GM12878 (cell line): ENCODE measurements around the gene FABP6. TPM values are rescaled to one million over a fixed set of nuclear protein-coding genes. Genes with fewer than 3 reads are reported as not detected.

Experiments used
- ATAC-seq: fragments of 200-7000 bp; cut with Tn5 transposase; 3 replicates; pipeline ENCODE4 v1.9.1; 2020; ENCODE audit warnings: mild to moderate bottlenecking, moderate library complexity
- BruUV-seq: library from RNA; stranded (reverse); fragments of 400-500 nt; replicated peaks from 2 replicates; lab custom pipeline; 2021; lab: Mats Ljungman, UMichigan
- CTCF ChIA-PET: fragments of 300-600 bp; sonication (Branson Sonifier 250); formaldehyde crosslinking; extraction: SDS; loops from one replicate; lab custom pipeline; 2021; ENCODE audit warnings: inconsistent platforms; lab: Yijun Ruan, JAX
- POLR2A ChIA-PET: fragments of 350-600 bp; formaldehyde crosslinking; extraction: SDS; loops from one replicate; lab custom pipeline; 2021; ENCODE audit warnings: inconsistent platforms; lab: Charles Lee
- RAD21 ChIA-PET: fragments of 300-600 bp; sonication (Branson Sonifier 250); formaldehyde crosslinking; loops from one replicate; lab custom pipeline; 2023; ENCODE audit warnings: antibody characterized with exemption; ENCODE audit not compliant: unreplicated experiment; lab: Charles Lee
- SMC1A ChIA-PET: fragments of 300-600 bp; sonication (Branson Sonifier 250); formaldehyde crosslinking; loops from one replicate; lab custom pipeline; 2023; ENCODE audit not compliant: unreplicated experiment, uncharacterized antibody; lab: Charles Lee
- DNase-seq: peaks from one replicate; pipeline ENCODE4 v3.0.0-alpha.2; 2011; ENCODE audit warnings: low read depth, low spot score
- FAIRE-seq: peaks from 3 replicates; lab custom pipeline; 2011; peaks lifted over from hg19 to GRCh38; lab: Jason Lieb, UNC
- H2AFZ ChIP-seq: 2 replicates; pipeline ENCODE4 v1.6.0; 2011; ENCODE audit warnings: low read depth, low read length, control low read depth; ENCODE audit not compliant: control insufficient read depth
- H3K27ac ChIP-seq: 2 replicates; pipeline ENCODE4 v1.5.1; 2011; ENCODE audit warnings: control low read depth; ENCODE audit not compliant: control insufficient read depth, insufficient read depth
- H3K27me3 ChIP-seq, 2 experiments: replicated peaks in 1 of 2; 2 replicates each; pipeline versions ENCODE4 v1.6.0 to v1.6.1; 2011; ENCODE audit warnings: low read length in 1 of 2; ENCODE audit not compliant: control insufficient read depth in 2 of 2, insufficient read depth in 2 of 2
- H3K36me3 ChIP-seq, 2 experiments: 2 replicates each; pipeline ENCODE4 v1.5.1; 2011; ENCODE audit warnings: low read length in 1 of 2; ENCODE audit not compliant: control insufficient read depth in 2 of 2, insufficient read depth in 2 of 2
- H3K4me1 ChIP-seq: 2 replicates; pipeline ENCODE4 v1.6.1; 2011; ENCODE audit warnings: mild to moderate bottlenecking, low read length, moderate library complexity, mixed read lengths; ENCODE audit not compliant: control insufficient read depth, insufficient read depth
- H3K4me2 ChIP-seq: 2 replicates; pipeline ENCODE4 v1.6.0; 2011; ENCODE audit warnings: control low read depth; ENCODE audit not compliant: control insufficient read depth, insufficient read depth
- H3K4me3 ChIP-seq: fragments of 200-600 bp; sonication (generic); 2 replicates; pipeline ENCODE4 v1.5.1; 2016
- H3K79me2 ChIP-seq: 2 replicates; pipeline ENCODE4 v1.6.0; 2011; ENCODE audit warnings: low read length; ENCODE audit not compliant: control insufficient read depth, insufficient read depth
- H3K9ac ChIP-seq: 2 replicates; pipeline ENCODE4 v1.8.0; 2011; ENCODE audit warnings: low read length, control low read depth, mixed read lengths; ENCODE audit not compliant: control insufficient read depth, insufficient read depth
- H3K9me3 ChIP-seq: replicated peaks from 3 replicates; pipeline ENCODE4 v1.5.1; 2011; ENCODE audit warnings: mild to moderate bottlenecking, low read length; ENCODE audit not compliant: control insufficient read depth, insufficient read depth
- H4K20me1 ChIP-seq: 2 replicates; pipeline ENCODE4 v1.6.0; 2011; ENCODE audit not compliant: control insufficient read depth, insufficient read depth
- CREM ChIP-seq: IDR thresholded peaks from 2 replicates; pipeline ENCODE4 v1.6.1; 2014; ENCODE audit warnings: antibody characterized with exemption, low read depth
- FOXK2 ChIP-seq: fragments of 450-650 bp; IDR thresholded peaks from 2 replicates; pipeline ENCODE4 v1.6.1; 2017; ENCODE audit warnings: mild to moderate bottlenecking, moderate library complexity
- HDAC2 ChIP-seq: fragments of 200-600 bp; sonication (generic); IDR thresholded peaks from 2 replicates; pipeline ENCODE4 v1.6.1; 2017
- HDAC6 ChIP-seq: fragments of 200-600 bp; sonication (generic); IDR thresholded peaks from one replicate; pipeline ENCODE4 v1.8.0; 2017; ENCODE audit warnings: antibody characterized with exemption; ENCODE audit not compliant: unreplicated experiment
- SIN3A ChIP-seq: IDR thresholded peaks from 2 replicates; pipeline ENCODE4 v1.6.1; 2012; ENCODE audit warnings: low read depth, low read length, improper control_type of control experiment
- SPI1 ChIP-seq: IDR thresholded peaks from 2 replicates; pipeline ENCODE4 v1.6.1; 2011; ENCODE audit warnings: low read depth, mild to moderate bottlenecking, low read length, moderate library complexity, borderline replicate concordance; ENCODE audit not compliant: insufficient read depth
- SREBF1 ChIP-seq: IDR thresholded peaks from 2 replicates; pipeline ENCODE4 v1.6.1; 2012; ENCODE audit warnings: mild to moderate bottlenecking, low read length
- SREBF2 ChIP-seq: IDR thresholded peaks from 2 replicates; pipeline ENCODE4 v1.6.1; 2012; ENCODE audit warnings: mild to moderate bottlenecking, low read length
- TBL1XR1 ChIP-seq: IDR thresholded peaks from 2 replicates; pipeline ENCODE4 v1.6.1; 2012; ENCODE audit warnings: low read depth, low read length, improper control_type of control experiment
- ZNF207 ChIP-seq: fragments of 450-650 bp; IDR thresholded peaks from 2 replicates; pipeline ENCODE4 v1.6.1; 2014; ENCODE audit warnings: antibody characterized with exemption, mild to moderate bottlenecking, borderline replicate concordance
- ZNF217 ChIP-seq: fragments of 450-650 bp; IDR thresholded peaks from 2 replicates; pipeline ENCODE4 v1.6.1; 2017; ENCODE audit warnings: antibody characterized with exemption, mild to moderate bottlenecking
- WGBS: methylation state at CpG from one replicate; pipeline ENCODE4 v1.1.6; 2016; ENCODE audit warnings: low lambda C conversion rate; ENCODE audit not compliant: insufficient replicate concordance, insufficient coverage; ENCODE audit errors: missing lambda C conversion rate; 5-methylcytosine and 5-hydroxymethylcytosine counted together
- in situ Hi-C: fragments of 300-500 bp; cut with MboI; formaldehyde crosslinking; loops from 9 replicates; pipeline ENCODE4 v1.14.3; 2018; ENCODE audit warnings: mixed read lengths
- intact Hi-C: fragments of 100-400 bp; cut with micrococcal nuclease; formaldehyde crosslinking; loops from one replicate; pipeline ENCODE4 v1.14.2; 2022; ENCODE audit not compliant: unreplicated experiment
- polyA plus RNA-seq, 11 experiments: library from polyadenylated mRNA; depleted of rRNA in 4 of 11; unstranded in 6 of 11; stranded (reverse) in 5 of 11; fragments of >200 nt; fragmentation: Nextera tagmentation in 4 of 11; fragmentation: Illumina TruSeq in 1 of 11; extraction: Ambion mirVana in 4 of 11; extraction: Trizol in 1 of 11; gene quantifications; 1 replicate in 1 of 11; 2 replicates in 10 of 11; pipeline versions ENCODE4 v1.2.1 to v1.2.3, GENCODE V29; 2011 to 2016; ENCODE audit warnings: inconsistent platforms in 2 of 11, missing spikeins in 2 of 11, low read depth in 1 of 11
- total RNA-seq, 4 experiments: library from RNA; depleted of rRNA in 3 of 4; stranded (reverse); fragments of >200 nt in 3 of 4; fragmentation: Illumina TruSeq in 1 of 4; extraction: Trizol in 1 of 4; gene quantifications; 2 replicates each; pipeline versions ENCODE4 v1.2.1 to v1.2.3, GENCODE V29; 2013 to 2021
- TF ChIP-seq, protein P1 (sequence below): IDR thresholded peaks from 2 replicates; pipeline ENCODE4 v1.6.1; 2012; ENCODE audit warnings: mild to moderate bottlenecking, low read depth, low read length
- TF ChIP-seq, protein P2 (sequence below): fragments of 150-350 bp; IDR thresholded peaks from 2 replicates; pipeline ENCODE4 v1.6.1; 2016; ENCODE audit warnings: low read depth, low read length
- TF ChIP-seq, protein P3 (sequence below): fragments of 450-650 bp; IDR thresholded peaks from 2 replicates; pipeline ENCODE4 v1.6.1; 2016; ENCODE audit warnings: mild to moderate bottlenecking, moderate library complexity, borderline replicate concordance

FABP6 gene
- total and polyA plus RNA-seq, 10 of the 15 experiments (the other 5 are each of a cell fraction or from before 2014, with no cell fraction given) = 0.66 to 8.1 (median 2.4) TPM

DNA sequence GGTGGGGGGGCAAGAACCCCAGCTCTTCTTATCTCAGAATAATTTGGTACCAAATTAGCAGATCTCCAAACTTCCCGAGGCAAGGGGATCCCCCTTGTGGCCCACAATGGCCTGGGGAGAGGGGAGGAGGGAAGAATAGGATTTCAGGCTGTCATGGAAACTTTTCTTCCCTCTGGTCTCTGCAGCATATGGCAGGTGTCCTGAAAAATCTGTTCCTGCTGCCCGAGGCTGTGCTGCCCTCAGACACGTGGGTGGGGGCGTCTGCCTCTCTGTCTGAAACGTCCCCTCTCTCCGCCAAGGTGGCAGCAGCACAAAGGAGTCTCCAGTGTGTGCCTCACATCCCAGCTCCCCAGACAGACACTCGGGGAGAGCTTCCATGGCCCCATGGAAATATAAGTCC lies 49.0 kb downstream of the FABP6 start:
- BruUV-seq = no TSS peak
- ATAC-seq = no peak
- H4K20me1 ChIP-seq = no peaks in the 10 kb centered on the region
- H3K4me3 ChIP-seq = no peak overlapping the region
- no peak overlapping the region for H3K27ac ChIP-seq
- POLR2A ChIA-PET = interaction anchor here (0.7 kb wide), 2 partner anchors 17 to 840 kb away, joined by 3 to 4 read pairs; no protein-coding TSS in a partner anchor
- H3K4me1 ChIP-seq = 0 out of 2 replicates have a peak, but pooled peaks cover 5% of the 10 kb centered on the region
- H3K4me2 ChIP-seq = no peak overlapping the region
- no peak overlapping the region for H2AFZ ChIP-seq
- RAD21 ChIA-PET = no interaction called here
- no peak for FAIRE-seq
- H3K79me2 ChIP-seq = no peaks in the 10 kb centered on the region
- SMC1A ChIA-PET = no interaction called here
- TF ChIP-seq, protein P1, sequence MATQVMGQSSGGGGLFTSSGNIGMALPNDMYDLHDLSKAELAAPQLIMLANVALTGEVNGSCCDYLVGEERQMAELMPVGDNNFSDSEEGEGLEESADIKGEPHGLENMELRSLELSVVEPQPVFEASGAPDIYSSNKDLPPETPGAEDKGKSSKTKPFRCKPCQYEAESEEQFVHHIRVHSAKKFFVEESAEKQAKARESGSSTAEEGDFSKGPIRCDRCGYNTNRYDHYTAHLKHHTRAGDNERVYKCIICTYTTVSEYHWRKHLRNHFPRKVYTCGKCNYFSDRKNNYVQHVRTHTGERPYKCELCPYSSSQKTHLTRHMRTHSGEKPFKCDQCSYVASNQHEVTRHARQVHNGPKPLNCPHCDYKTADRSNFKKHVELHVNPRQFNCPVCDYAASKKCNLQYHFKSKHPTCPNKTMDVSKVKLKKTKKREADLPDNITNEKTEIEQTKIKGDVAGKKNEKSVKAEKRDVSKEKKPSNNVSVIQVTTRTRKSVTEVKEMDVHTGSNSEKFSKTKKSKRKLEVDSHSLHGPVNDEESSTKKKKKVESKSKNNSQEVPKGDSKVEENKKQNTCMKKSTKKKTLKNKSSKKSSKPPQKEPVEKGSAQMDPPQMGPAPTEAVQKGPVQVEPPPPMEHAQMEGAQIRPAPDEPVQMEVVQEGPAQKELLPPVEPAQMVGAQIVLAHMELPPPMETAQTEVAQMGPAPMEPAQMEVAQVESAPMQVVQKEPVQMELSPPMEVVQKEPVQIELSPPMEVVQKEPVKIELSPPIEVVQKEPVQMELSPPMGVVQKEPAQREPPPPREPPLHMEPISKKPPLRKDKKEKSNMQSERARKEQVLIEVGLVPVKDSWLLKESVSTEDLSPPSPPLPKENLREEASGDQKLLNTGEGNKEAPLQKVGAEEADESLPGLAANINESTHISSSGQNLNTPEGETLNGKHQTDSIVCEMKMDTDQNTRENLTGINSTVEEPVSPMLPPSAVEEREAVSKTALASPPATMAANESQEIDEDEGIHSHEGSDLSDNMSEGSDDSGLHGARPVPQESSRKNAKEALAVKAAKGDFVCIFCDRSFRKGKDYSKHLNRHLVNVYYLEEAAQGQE = no peak
- TF ChIP-seq, protein P2, sequence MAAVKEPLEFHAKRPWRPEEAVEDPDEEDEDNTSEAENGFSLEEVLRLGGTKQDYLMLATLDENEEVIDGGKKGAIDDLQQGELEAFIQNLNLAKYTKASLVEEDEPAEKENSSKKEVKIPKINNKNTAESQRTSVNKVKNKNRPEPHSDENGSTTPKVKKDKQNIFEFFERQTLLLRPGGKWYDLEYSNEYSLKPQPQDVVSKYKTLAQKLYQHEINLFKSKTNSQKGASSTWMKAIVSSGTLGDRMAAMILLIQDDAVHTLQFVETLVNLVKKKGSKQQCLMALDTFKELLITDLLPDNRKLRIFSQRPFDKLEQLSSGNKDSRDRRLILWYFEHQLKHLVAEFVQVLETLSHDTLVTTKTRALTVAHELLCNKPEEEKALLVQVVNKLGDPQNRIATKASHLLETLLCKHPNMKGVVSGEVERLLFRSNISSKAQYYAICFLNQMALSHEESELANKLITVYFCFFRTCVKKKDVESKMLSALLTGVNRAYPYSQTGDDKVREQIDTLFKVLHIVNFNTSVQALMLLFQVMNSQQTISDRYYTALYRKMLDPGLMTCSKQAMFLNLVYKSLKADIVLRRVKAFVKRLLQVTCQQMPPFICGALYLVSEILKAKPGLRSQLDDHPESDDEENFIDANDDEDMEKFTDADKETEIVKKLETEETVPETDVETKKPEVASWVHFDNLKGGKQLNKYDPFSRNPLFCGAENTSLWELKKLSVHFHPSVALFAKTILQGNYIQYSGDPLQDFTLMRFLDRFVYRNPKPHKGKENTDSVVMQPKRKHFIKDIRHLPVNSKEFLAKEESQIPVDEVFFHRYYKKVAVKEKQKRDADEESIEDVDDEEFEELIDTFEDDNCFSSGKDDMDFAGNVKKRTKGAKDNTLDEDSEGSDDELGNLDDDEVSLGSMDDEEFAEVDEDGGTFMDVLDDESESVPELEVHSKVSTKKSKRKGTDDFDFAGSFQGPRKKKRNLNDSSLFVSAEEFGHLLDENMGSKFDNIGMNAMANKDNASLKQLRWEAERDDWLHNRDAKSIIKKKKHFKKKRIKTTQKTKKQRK = no peak
- TF ChIP-seq SIN3A (no peak), HDAC2 (no peak), CREM (no peak), TBL1XR1 (no peak), SREBF2 (no peak), SPI1 (no peak), FOXK2 (no peak), ZNF207 (no peak), SREBF1 (no peak), ZNF217 (no peak), HDAC6 (no peak)
- TF ChIP-seq, protein P3, sequence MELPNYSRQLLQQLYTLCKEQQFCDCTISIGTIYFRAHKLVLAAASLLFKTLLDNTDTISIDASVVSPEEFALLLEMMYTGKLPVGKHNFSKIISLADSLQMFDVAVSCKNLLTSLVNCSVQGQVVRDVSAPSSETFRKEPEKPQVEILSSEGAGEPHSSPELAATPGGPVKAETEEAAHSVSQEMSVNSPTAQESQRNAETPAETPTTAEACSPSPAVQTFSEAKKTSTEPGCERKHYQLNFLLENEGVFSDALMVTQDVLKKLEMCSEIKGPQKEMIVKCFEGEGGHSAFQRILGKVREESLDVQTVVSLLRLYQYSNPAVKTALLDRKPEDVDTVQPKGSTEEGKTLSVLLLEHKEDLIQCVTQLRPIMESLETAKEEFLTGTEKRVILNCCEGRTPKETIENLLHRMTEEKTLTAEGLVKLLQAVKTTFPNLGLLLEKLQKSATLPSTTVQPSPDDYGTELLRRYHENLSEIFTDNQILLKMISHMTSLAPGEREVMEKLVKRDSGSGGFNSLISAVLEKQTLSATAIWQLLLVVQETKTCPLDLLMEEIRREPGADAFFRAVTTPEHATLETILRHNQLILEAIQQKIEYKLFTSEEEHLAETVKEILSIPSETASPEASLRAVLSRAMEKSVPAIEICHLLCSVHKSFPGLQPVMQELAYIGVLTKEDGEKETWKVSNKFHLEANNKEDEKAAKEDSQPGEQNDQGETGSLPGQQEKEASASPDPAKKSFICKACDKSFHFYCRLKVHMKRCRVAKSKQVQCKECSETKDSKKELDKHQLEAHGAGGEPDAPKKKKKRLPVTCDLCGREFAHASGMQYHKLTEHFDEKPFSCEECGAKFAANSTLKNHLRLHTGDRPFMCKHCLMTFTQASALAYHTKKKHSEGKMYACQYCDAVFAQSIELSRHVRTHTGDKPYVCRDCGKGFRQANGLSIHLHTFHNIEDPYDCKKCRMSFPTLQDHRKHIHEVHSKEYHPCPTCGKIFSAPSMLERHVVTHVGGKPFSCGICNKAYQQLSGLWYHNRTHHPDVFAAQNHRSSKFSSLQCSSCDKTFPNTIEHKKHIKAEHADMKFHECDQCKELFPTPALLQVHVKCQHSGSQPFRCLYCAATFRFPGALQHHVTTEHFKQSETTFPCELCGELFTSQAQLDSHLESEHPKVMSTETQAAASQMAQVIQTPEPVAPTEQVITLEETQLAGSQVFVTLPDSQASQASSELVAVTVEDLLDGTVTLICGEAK = no peak
- H3K9ac ChIP-seq = no peak overlapping the region
- no peaks in the 10 kb centered on the region for H3K9me3 ChIP-seq
- H3K27me3 ChIP-seq = no peaks in the 10 kb centered on the region
- DNase-seq = no peak
- CTCF ChIA-PET = interaction anchor here (0.7 kb wide), 1 partner anchor 1415 kb away, joined by 3 read pairs; no protein-coding TSS in a partner anchor
- 25% methylated on average over 7 of the region's 7 CpGs for WGBS
- H3K36me3 ChIP-seq = no peaks in the 10 kb centered on the region
- in situ Hi-C loops (no loop called here), intact Hi-C loops (no loop called here)
